GM21526 (cell line): ENCODE measurements around the gene LRRK1.
"Not testable (repeated sequence)": the region's sequence is repeated elsewhere in the genome, so short reads cannot be mapped to it uniquely, and the experiment has no call there.

ENCODE experiments used
- ATAC-seq: cut with Tn5 transposase; IDR thresholded peaks from one replicate; pipeline ENCODE4 v1.9.1; 2021; ENCODE audit warnings: moderate library complexity; ENCODE audit not compliant: unreplicated experiment, low FRiP score

LRRK1 gene

GRCh38 chr15:101086394-101087171 lies 167.4 kb downstream of the LRRK1 start:
- ATAC-seq, result no peak

- no peak for ATAC-seq
Observed at GRCh38 chr15:101087172-101087769, 168.1 kb downstream of the LRRK1 start.

- ATAC-seq, result no peak
Observed at GRCh38 chr15:101088271-101088670, 169.1 kb downstream of the LRRK1 start.

DNA sequence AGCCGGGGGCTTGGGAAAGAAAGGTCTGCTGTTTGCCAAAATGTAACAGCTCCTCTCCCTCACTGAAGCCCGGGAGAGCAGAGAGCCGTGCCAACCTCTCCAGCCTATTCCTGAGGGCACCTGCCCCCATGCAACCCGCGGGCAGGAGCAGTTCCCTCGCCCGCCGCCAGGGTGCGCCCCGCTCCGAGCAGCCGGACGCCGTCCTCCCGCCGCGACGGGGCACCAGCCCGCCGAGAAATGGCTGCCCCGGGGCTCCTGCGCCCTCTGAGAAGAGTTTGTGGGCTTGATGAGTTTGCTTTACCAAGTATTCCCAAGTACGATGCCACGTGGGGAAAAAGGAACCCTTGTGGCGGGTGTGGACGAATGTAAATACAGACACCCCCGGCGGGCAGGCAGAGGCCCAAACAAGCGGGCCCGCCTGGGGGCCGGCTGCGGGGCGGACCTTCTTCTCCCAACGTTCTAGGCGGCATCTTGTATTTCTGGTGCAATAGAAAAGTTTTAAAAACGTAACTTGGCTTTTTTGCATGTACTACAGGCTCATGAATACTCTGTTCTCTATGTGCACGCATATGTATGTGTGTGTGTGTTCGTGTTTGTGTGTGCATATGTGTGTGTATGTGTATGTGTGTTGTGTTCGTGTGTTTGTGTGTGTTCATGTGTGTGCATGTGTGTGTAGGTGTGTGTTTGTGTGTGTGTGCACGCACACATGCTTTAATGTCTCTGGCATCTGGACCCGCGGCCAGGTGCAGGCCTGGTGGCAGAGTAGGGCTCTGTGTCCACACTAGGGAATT lies 169.8 kb downstream of the LRRK1 start:
- ATAC-seq, result peak; percentile 69

DNA sequence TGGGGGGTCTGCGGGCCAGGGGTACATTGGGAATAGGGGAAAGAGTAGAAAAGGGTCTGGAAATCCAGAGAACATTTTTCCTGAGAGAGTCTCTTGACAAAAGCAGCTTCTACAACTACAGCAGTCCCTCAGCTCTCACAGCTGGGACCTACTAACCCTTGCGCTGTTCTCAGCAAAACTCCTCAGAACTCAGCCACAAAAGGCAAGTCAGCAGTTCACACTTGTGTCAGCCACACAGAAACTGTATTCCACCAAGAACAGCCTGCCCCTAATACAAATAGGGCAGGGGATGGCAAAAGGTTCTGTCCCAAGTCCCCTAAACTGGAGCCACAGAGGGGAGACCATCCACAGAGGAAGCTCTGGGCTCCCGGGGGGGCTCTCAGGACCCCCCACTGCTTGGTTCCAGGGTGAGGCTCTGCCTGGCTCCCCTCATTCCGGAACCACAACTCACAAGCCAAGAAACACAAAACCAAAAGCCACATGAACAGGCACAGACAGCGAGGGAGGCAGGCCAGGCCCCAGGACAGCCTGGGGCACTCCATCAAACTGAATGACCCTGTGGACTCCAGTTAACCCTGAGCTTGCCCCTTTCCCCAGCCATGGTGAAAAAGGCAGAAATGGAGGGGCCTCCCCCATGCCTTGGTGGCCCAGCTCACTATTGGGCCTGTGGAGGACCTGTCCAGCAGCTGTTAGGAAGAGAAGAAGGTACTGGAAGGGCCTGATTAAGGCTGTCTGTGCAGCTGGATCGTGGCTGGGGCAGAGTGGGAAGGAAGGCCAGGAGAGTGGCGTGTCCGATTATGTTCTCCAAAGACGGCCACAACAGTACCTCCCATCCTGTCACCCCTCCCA lies 170.6 kb downstream of the LRRK1 start:
- no peak for ATAC-seq

DNA sequence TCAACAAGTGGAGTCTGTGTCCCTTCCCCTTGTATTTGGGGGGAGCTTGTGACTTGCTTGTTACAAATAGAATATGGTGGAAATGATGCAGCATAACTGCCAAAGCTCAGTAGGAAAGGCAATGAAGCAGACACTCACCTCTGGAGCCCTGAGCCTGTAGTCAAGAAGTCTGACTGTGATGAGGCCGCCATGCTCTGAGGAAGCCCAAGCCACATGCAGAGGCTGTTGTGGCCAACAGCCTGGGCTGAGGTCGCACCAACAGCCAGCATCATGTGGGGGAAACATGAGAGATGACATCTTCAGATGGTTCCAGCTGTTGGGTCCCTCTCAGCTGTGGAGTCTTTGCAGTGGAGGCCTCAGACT lies 171.3 kb downstream of the LRRK1 start:
- no peak for ATAC-seq

- ATAC-seq, result no peak
Observed at GRCh38 chr15:101091080-101092017, 172.2 kb downstream of the LRRK1 start.

- ATAC-seq, result no peak
Observed at GRCh38 chr15:101092156-101092866, 173.2 kb downstream of the LRRK1 start.

DNA sequence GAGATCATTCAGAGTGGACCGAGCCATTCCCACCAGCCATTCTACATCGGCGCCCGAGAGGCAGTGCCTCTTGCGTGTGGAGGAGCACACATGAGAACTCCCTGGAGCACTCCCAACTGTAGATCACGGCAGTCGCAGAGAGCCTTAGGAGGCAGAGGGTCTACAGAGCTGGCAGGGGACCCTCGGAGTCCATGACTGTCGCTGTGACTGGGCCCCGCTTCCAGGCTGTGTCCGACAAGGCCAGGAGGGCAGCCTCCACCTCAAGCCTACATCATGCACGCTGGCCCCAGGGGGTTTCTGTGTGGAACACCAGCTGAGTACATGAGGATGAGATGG lies 173.7 kb downstream of the LRRK1 start:
- ATAC-seq, result no peak

DNA sequence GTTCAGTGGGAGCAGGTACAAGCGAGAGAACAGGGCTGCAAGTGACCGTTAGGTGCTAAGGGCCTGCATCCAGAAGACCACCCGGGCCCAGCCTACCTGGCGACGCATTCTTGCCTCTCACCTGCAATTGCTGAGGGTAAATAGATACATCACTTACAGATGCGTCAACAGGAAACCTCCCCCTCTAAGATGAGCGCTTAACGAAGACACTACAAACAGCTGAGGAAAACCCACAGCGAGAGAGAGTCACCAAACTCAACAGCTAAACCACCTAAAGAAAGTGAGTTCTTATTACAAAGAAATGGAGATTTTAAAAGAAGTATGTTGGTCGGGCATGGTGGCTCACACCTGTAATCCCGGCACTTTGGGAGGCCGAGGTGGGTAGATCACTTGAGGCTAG lies 174.8 kb downstream of the LRRK1 start:
- no peak for ATAC-seq

DNA sequence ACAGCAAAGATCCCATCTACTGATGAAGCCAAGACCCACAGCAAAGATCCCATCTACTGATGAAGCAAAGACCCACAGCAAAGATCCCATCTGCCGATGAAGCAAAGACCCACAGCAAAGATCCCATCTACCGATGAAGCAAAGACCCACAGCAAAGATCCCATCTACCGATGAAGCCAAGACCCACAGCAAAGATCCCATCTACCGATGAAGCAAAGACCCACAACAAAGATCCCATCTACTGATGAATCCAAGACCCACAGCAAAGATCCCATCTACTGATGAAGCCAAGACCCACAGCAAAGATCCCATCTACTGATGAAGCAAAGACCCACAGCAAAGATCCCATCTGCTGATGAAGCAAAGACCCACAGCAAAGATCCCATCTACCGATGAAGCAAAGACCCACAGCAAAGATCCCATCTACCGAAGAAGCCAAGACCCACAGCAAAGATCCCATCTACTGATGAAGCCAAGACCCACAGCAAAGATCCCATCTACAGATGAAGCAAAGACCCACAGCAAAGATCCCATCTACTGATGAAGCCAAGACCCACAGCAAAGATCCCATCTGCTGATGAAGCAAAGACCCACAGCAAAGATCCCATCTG lies 176.7 kb downstream of the LRRK1 start:
- not testable (repeated sequence) for ATAC-seq

DNA sequence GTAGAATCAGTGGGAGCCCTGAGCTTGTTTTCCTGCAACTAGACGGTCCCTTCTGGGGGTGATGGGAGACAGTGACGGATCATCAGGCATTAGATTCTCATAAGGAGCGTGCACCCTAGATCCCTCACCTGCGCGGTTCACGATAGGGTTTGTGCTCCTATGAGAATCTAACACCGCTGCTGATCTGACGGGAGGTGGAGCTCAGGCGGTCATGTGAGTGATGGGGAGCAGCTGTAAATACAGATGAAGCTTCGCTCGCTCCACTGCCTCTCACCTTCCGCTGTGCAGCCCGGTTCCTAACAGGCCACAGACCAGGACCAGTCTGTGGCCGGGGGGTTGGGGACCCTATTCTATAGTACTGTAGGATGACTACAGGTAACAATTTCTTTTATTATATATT lies 178.0 kb downstream of the LRRK1 start:
- ATAC-seq, result no peak

DNA sequence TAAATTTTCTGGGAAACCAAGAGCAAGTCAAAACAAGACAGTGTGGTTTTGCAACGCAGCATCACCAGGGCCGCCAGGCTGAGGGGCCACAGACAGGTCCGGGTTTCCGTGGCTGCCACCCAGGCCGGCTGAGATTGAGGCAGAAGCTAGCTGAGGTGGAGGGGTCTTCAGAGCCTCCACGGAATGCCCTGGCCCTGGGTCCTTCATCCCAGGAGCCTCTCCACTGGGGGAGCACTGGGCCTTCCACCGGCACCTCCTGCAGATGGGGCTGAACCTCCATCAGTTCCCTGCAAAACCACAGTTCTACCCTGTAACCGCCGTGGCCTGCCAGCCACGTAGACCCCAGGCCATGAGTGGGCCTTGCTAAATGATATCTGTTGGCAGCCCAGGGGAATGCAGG lies 180.0 kb downstream of the LRRK1 start:
- no peak for ATAC-seq

- no peak for ATAC-seq
Observed at GRCh38 chr15:101100118-101100517, 181.0 kb downstream of the LRRK1 start.

GRCh38 chr15:101100593-101101442 lies 181.7 kb downstream of the LRRK1 start:
- no peak for ATAC-seq

DNA sequence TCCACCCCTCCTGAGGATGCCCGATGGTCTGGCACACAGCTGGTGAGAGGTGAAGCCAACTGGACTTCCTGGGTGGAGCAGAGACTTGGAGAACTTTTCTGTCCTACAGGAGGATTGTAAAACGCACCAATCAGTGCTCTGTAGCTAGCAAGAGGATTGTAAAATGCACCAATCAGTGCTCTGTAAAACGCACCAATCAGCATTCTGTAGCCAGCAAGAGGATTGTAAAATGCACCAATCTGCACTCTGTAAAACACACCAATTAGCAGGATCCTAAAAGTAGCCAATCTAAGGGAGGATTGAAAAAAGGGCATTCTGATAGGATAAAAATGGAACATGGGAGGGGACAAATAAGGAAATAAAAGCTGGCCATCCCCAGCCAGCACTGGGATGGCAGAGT lies 182.5 kb downstream of the LRRK1 start:
- no peak for ATAC-seq

- ATAC-seq, result no peak
Observed at GRCh38 chr15:101102746-101103145, 183.6 kb downstream of the LRRK1 start.

GRCh38 chr15:101103598-101103997 lies 184.4 kb downstream of the LRRK1 start:
- ATAC-seq, result no peak
